ENCODE measurements around the gene PML. TPM values are rescaled to one million over a fixed set of nuclear protein-coding genes. Genes with fewer than 3 reads are reported as not detected.

Gene PML
- total and polyA plus RNA-seq, 2 of the 4 experiments (the other 2 are of a cell fraction): 8.8 to 22.6 TPM

Small RNA genes within 50 kb of the gene (microRNA-seq; reads per million reads assigned to microRNA genes)
- not detected for gene RN7SL429P (ENCODE audit: insufficient read depth, insufficient read length)

Small RNA genes within 50 kb of the gene (small RNA-seq; reads per million reads assigned to genes)
- 0 reads per million in 5 experiments for gene RN7SL429P

Other genes with a start within 250 kb of the PML start
- under 0.01 and 0.18 TPM in 2 replicates for gene INSYN1, start 241.4 kb upstream of the PML start, total RNA-seq (2012; rRNA removed)
- 0.34 and 0.49 TPM in 2 replicates for gene INSYN1, start 241.4 kb upstream of the PML start, polyA plus RNA-seq (2012; rRNA removed)
- not detected in 2 replicates for gene TBC1D21, start 121.2 kb upstream of the PML start, total RNA-seq (2012; rRNA removed)
- gene TBC1D21, start 121.2 kb upstream of the PML start, polyA plus RNA-seq (2012; rRNA removed): not detected in 2 replicates
- gene LOXL1, start 68.3 kb upstream of the PML start, total RNA-seq (2012; rRNA removed): 146 and 148 TPM in 2 replicates
- gene LOXL1, start 68.3 kb upstream of the PML start, polyA plus RNA-seq (2012; rRNA removed): 311 and 332 TPM in 2 replicates
- 11.8 and 12.5 TPM in 2 replicates for gene STOML1, start 2.4 kb upstream of the PML start, total RNA-seq (2012; rRNA removed)
- gene STOML1, start 2.4 kb upstream of the PML start, polyA plus RNA-seq (2012; rRNA removed): 21.2 and 25.0 TPM in 2 replicates
- not detected in 2 replicates for gene GOLGA6A, start 87.8 kb downstream of the PML start, total RNA-seq (2012; rRNA removed)
- not detected in 2 replicates for gene GOLGA6A, start 87.8 kb downstream of the PML start, polyA plus RNA-seq (2012; rRNA removed)
- gene ISLR2, start 135.9 kb downstream of the PML start, total RNA-seq (2012; rRNA removed): not detected in 2 replicates
- gene ISLR2, start 135.9 kb downstream of the PML start, polyA plus RNA-seq (2012; rRNA removed): not detected in 2 replicates
- gene ISLR, start 179.0 kb downstream of the PML start, total RNA-seq (2012; rRNA removed): under 0.01 TPM in 2 replicates
- gene ISLR, start 179.0 kb downstream of the PML start, polyA plus RNA-seq (2012; rRNA removed): 0.79 and 1.0 TPM in 2 replicates
- not detected in 2 replicates for gene STRA6, start 208.1 kb downstream of the PML start, total RNA-seq (2012; rRNA removed)
- 0.14 and 0.17 TPM in 2 replicates for gene STRA6, start 208.1 kb downstream of the PML start, polyA plus RNA-seq (2012; rRNA removed)
- gene CCDC33, start 241.6 kb downstream of the PML start, total RNA-seq (2012; rRNA removed): not detected in 2 replicates
- gene CCDC33, start 241.6 kb downstream of the PML start, polyA plus RNA-seq (2012; rRNA removed): not detected in 2 replicates

Measured in IMR-90 (cell line).